Activated CD4-positive, alpha-beta T cell treated with anti-CD3 and anti-CD28 coated beads, Interleukin-2, amount 10 ng/mL, durations not matched to agents 7 days and 5 days (primary cell): ENCODE results near the gene IRF1. TPM values are rescaled to one million over a fixed set of nuclear protein-coding genes. Genes with fewer than 3 reads are reported as not detected.

Source experiments
- CTCF ChIA-PET: fragments of 350-600 bp; sonication (Branson Sonifier 250); formaldehyde crosslinking; loops from one replicate; lab custom pipeline; 2021; ENCODE audit warnings: antibody characterized with exemption; lab: Charles Lee
- POLR2A ChIA-PET: fragments of 350-600 bp; sonication (Branson Sonifier 250); formaldehyde crosslinking; loops from one replicate; lab custom pipeline; 2021; ENCODE audit warnings: antibody characterized with exemption; lab: Charles Lee
- DNase-seq: peaks from one replicate; pipeline ENCODE4 v3.0.0-alpha.2; 2020
- H3K27ac Mint-ChIP-seq: one replicate; pipeline ENCODE4 v1.8.0; 2021; ENCODE audit warnings: mild to moderate bottlenecking, moderate library complexity, mixed read lengths
- H3K27me3 Mint-ChIP-seq: one replicate; pipeline ENCODE4 v1.8.0; 2021; ENCODE audit warnings: mixed read lengths
- H3K36me3 Mint-ChIP-seq: one replicate; pipeline ENCODE4 v1.8.0; 2021; ENCODE audit warnings: low read depth, mixed read lengths
- H3K4me1 Mint-ChIP-seq: one replicate; pipeline ENCODE4 v1.8.0; 2021; ENCODE audit warnings: mixed read lengths
- H3K4me3 Mint-ChIP-seq: one replicate; pipeline ENCODE4 v1.8.0; 2021; ENCODE audit warnings: mild to moderate bottlenecking, moderate library complexity, mixed read lengths
- H3K9me3 Mint-ChIP-seq: one replicate; pipeline ENCODE4 v1.8.0; 2021; ENCODE audit warnings: mixed read lengths
- total RNA-seq, 2 experiments: library from RNA; stranded (reverse); gene quantifications; one replicate each; pipeline ENCODE4 v1.2.3, GENCODE V29; 2021

The IRF1 gene
- total RNA-seq, 2 experiments from 2014 or later = 289 to 302 TPM

- ChIA-PET POLR2A (interaction anchor here (0.9 to 3.9 kb wide), 3 partner anchors 10 to 66 kb away, joined by 3 to 13 read pairs (median 4); no protein-coding TSS in a partner anchor), CTCF (interaction anchor here (1.0 to 8.3 kb wide), 11 partner anchors 11 to 91 kb away, joined by 3 to 62 read pairs (median 5); partner anchors contain the start of gene IRF1)
- no peak for DNase-seq
- peak overlapping the region; percentile 73 for H3K27ac Mint-ChIP-seq
- no peaks in the 10 kb centered on the region for H3K9me3 Mint-ChIP-seq
- H3K27me3 Mint-ChIP-seq = no peaks in the 10 kb centered on the region
- H3K4me1 Mint-ChIP-seq = peaks cover 79% of the 10 kb centered on the region
- H3K4me3 Mint-ChIP-seq = no peak overlapping the region
- peaks cover 25% of the 10 kb centered on the region for H3K36me3 Mint-ChIP-seq
Observed at GRCh38 chr5:132476876-132477781, 13.4 kb downstream of the IRF1 start.

GRCh38 chr5:132475987-132476875 lies 14.3 kb downstream of the IRF1 start:
- Mint-ChIP-seq H3K27ac (peak overlapping the region; percentile 73), H3K27me3 (no peaks in the 10 kb centered on the region), H3K36me3 (peaks cover 26% of the 10 kb centered on the region), H3K9me3 (no peaks in the 10 kb centered on the region), H3K4me3 (no peak overlapping the region), H3K4me1 (peaks cover 83% of the 10 kb centered on the region)
- POLR2A ChIA-PET = no interaction called here
- DNase-seq = no peak
- CTCF ChIA-PET = interaction anchor here (1.0 to 8.3 kb wide), 8 partner anchors 12 to 90 kb away, joined by 3 to 62 read pairs (median 4); partner anchors contain the start of gene IRF1

DNA sequence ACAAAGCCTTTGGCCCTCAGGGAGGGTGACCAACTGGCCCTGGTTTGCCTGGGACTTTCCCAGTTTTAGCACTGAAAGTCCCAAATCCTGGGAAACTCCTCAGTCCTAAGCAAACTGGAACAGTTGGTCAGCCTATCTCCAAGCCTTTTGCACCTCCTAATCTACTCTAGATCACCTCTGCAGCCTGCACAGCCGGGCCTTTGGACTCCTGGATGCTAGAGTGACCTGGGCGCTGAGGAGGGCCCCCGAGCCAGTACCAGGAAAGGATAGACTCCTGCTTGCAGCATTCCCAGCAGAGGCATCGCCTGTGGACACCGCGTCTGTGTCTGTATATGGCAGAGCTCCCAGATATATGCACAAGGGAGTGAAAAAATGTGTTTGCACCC lies 15.1 kb downstream of the IRF1 start:
- Mint-ChIP-seq H3K4me1 (peaks cover 85% of the 10 kb centered on the region), H3K9me3 (no peaks in the 10 kb centered on the region), H3K4me3 (no peak overlapping the region), H3K36me3 (peaks cover 32% of the 10 kb centered on the region), H3K27ac (peak overlapping the region; percentile 46), H3K27me3 (no peaks in the 10 kb centered on the region)
- peak; percentile 6 for DNase-seq
- ChIA-PET POLR2A (no interaction called here), CTCF (interaction anchor here (1.0 to 8.3 kb wide), 4 partner anchors 9 to 49 kb away, joined by 4 to 62 read pairs (median 11); no protein-coding TSS in a partner anchor)

DNA sequence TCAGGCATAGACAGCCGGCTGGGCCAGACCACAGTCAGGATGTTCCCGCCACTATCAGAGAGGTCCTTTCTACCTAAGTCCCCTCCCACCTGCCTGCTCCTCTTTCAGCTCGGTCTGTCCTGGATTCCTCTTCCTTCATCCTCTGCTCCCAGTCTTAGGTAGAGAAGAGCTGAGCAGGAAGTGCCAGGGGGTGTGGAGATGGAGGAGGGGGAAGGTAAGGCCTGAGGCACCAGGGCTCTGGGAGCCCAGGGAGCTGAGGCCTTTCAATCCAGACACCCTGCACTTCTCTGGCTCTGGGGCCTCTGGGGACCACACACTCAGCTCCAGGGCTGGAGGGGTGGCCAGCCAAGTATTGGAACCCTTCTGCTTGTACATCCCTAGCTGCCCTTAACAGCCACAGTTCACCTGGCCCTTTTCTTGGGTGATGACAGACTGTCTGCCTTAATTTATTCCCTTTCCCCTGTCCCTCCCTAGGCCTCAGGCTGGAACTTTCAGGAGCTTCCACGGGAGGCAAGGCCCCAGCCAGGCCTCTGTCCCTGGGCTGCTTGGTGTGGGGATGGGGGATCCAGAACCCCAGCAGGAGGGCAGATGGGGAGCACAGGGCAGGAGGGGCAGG lies 15.6 kb downstream of the IRF1 start:
- ChIA-PET CTCF (interaction anchor here (0.7 to 8.3 kb wide), 6 partner anchors 9 to 54 kb away, joined by 3 to 62 read pairs (median 6); no protein-coding TSS in a partner anchor), POLR2A (no interaction called here)
- peak overlapping the region; percentile 92 for H3K27ac Mint-ChIP-seq
- peaks cover 36% of the 10 kb centered on the region for H3K36me3 Mint-ChIP-seq
- no peaks in the 10 kb centered on the region for H3K27me3 Mint-ChIP-seq
- peaks cover 88% of the 10 kb centered on the region for H3K4me1 Mint-ChIP-seq
- H3K4me3 Mint-ChIP-seq = no peak overlapping the region
- H3K9me3 Mint-ChIP-seq = no peaks in the 10 kb centered on the region
- DNase-seq = peak; percentile 6

- ChIA-PET CTCF (interaction anchor here (0.7 to 8.3 kb wide), 6 partner anchors 10 to 63 kb away, joined by 3 to 62 read pairs (median 12); no protein-coding TSS in a partner anchor), POLR2A (no interaction called here)
- DNase-seq = peak; percentile 6
- Mint-ChIP-seq H3K4me1 (peaks cover 88% of the 10 kb centered on the region), H3K36me3 (peaks cover 42% of the 10 kb centered on the region), H3K9me3 (no peaks in the 10 kb centered on the region), H3K4me3 (peak overlapping the region; percentile 2), H3K27me3 (no peaks in the 10 kb centered on the region), H3K27ac (peak overlapping the region; percentile 92)
Observed at GRCh38 chr5:132474131-132474723, 16.3 kb downstream of the IRF1 start.

- H3K27ac Mint-ChIP-seq = peak overlapping the region; percentile 92
- peak; percentile 7 for DNase-seq
- H3K36me3 Mint-ChIP-seq = peaks cover 48% of the 10 kb centered on the region
- H3K4me3 Mint-ChIP-seq = peak overlapping the region; percentile 31
- ChIA-PET CTCF (interaction anchor here (0.7 to 8.3 kb wide), 10 partner anchors 9 to 346 kb away, joined by 3 to 62 read pairs (median 6); partner anchors contain the start of gene IRF1), POLR2A (interaction anchor here (0.6 kb wide), 1 partner anchor 47 kb away, joined by 3 read pairs; no protein-coding TSS in a partner anchor)
- no peaks in the 10 kb centered on the region for H3K9me3 Mint-ChIP-seq
- peaks cover 88% of the 10 kb centered on the region for H3K4me1 Mint-ChIP-seq
- H3K27me3 Mint-ChIP-seq = no peaks in the 10 kb centered on the region
Observed at GRCh38 chr5:132473668-132474067, 16.9 kb downstream of the IRF1 start.

- H3K9me3 Mint-ChIP-seq = no peaks in the 10 kb centered on the region
- H3K4me3 Mint-ChIP-seq = peak overlapping the region; percentile 31
- peak overlapping the region; percentile 92 for H3K27ac Mint-ChIP-seq
- DNase-seq = peak; percentile 92
- ChIA-PET POLR2A (interaction anchor here (0.6 to 1.4 kb wide), 3 partner anchors 46 to 47 kb away, joined by 3 to 10 read pairs (median 3); no protein-coding TSS in a partner anchor), CTCF (interaction anchor here (0.7 to 8.3 kb wide), 16 partner anchors 9 to 347 kb away, joined by 3 to 62 read pairs (median 6); partner anchors contain the start of gene IRF1)
- no peaks in the 10 kb centered on the region for H3K27me3 Mint-ChIP-seq
- H3K4me1 Mint-ChIP-seq = peaks cover 87% of the 10 kb centered on the region
- H3K36me3 Mint-ChIP-seq = peaks cover 52% of the 10 kb centered on the region
Observed at GRCh38 chr5:132473019-132473531, 17.5 kb downstream of the IRF1 start.

DNA sequence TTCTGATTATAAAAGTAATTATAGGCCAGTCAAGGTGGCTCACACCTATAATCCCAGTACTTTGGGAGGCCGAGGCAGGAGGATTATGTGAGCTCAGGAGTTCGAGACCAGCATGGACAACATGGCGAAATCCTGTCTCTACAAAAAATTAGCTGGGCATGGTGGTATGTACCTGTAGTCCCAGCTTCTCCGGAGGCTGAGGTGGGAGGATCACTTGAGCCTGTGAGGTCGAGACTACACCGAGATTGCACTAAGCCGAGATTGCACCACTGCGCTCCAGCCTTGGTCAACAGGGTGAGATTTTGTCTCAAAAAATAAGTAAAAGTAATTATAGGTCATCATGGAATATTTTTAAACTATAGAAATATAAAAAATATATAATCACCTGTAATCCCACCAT lies 18.1 kb downstream of the IRF1 start:
- H3K4me3 Mint-ChIP-seq = no peak overlapping the region
- H3K4me1 Mint-ChIP-seq = peaks cover 87% of the 10 kb centered on the region
- peak; percentile 5 for DNase-seq
- peaks cover 56% of the 10 kb centered on the region for H3K36me3 Mint-ChIP-seq
- no peaks in the 10 kb centered on the region for H3K9me3 Mint-ChIP-seq
- no peaks in the 10 kb centered on the region for H3K27me3 Mint-ChIP-seq
- CTCF ChIA-PET = interaction anchor here (1.0 to 5.0 kb wide), 10 partner anchors 13 to 61 kb away, joined by 3 to 17 read pairs (median 7); partner anchors contain the start of gene IRF1
- POLR2A ChIA-PET = interaction anchor here (1.4 kb wide), 1 partner anchor 47 kb away, joined by 3 read pairs; no protein-coding TSS in a partner anchor
- H3K27ac Mint-ChIP-seq = peak overlapping the region; percentile 52

DNA sequence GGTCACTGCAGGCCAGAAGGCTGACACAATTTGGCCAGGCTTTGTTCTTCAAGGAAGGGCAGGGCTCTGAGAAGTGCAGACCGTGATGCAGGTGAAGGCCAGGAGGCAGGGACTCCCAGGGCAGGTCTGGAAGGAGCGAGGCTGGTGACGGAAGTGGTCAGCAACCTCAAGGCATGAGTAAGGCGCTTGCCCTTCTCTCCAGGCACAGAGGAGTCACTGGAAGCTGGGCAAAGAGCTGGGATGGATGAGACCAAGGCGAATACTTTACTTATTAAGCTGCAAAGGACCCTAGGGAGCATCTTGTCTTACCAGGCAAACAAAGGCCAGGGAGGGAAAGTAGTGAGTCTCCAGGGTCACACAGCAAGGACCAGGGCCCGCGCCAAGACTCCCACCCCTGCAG lies 18.6 kb downstream of the IRF1 start:
- Mint-ChIP-seq H3K27ac (peak overlapping the region; percentile 82), H3K36me3 (peaks cover 56% of the 10 kb centered on the region), H3K4me1 (peaks cover 88% of the 10 kb centered on the region), H3K9me3 (no peaks in the 10 kb centered on the region), H3K27me3 (no peaks in the 10 kb centered on the region), H3K4me3 (no peak overlapping the region)
- ChIA-PET CTCF (interaction anchor here (0.9 to 5.0 kb wide), 12 partner anchors 8 to 61 kb away, joined by 3 to 17 read pairs (median 6); no protein-coding TSS in a partner anchor), POLR2A (interaction anchor here (1.4 kb wide), 1 partner anchor 46 kb away, joined by 3 read pairs; no protein-coding TSS in a partner anchor)
- DNase-seq = peak; percentile 6

- ChIA-PET CTCF (interaction anchor here (0.8 to 5.0 kb wide), 15 partner anchors 9 to 85 kb away, joined by 3 to 17 read pairs (median 4); no protein-coding TSS in a partner anchor), POLR2A (interaction anchor here (1.4 kb wide), 1 partner anchor 46 kb away, joined by 3 read pairs; no protein-coding TSS in a partner anchor)
- DNase-seq = peak; percentile 5
- Mint-ChIP-seq H3K27me3 (no peaks in the 10 kb centered on the region), H3K9me3 (no peaks in the 10 kb centered on the region), H3K4me3 (no peak overlapping the region), H3K27ac (peak overlapping the region; percentile 82), H3K4me1 (peaks cover 91% of the 10 kb centered on the region), H3K36me3 (peaks cover 57% of the 10 kb centered on the region)
Observed at GRCh38 chr5:132471151-132471907, 19.2 kb downstream of the IRF1 start.
